GM18870 (cell line): Measurements from ENCODE around the gene TBX1.

Source experiments
- ATAC-seq: cut with Tn5 transposase; IDR thresholded peaks from one replicate; pipeline ENCODE4 v1.9.1; 2021; ENCODE audit warnings: moderate library complexity; ENCODE audit not compliant: unreplicated experiment

Gene TBX1

GRCh38 chr22:19751497-19752245, 8.9 kb upstream of the TBX1 start:
- ATAC-seq = no peak

- no peak for ATAC-seq
Observed at GRCh38 chr22:19753090-19753842, 7.3 kb upstream of the TBX1 start.

GRCh38 chr22:19753996-19754700, 6.4 kb upstream of the TBX1 start:
- ATAC-seq = no peak

- ATAC-seq = no peak
Observed at GRCh38 chr22:19754701-19755144, 5.9 kb upstream of the TBX1 start.

- ATAC-seq = no peak
Observed at GRCh38 chr22:19755145-19755710, 5.3 kb upstream of the TBX1 start.

DNA sequence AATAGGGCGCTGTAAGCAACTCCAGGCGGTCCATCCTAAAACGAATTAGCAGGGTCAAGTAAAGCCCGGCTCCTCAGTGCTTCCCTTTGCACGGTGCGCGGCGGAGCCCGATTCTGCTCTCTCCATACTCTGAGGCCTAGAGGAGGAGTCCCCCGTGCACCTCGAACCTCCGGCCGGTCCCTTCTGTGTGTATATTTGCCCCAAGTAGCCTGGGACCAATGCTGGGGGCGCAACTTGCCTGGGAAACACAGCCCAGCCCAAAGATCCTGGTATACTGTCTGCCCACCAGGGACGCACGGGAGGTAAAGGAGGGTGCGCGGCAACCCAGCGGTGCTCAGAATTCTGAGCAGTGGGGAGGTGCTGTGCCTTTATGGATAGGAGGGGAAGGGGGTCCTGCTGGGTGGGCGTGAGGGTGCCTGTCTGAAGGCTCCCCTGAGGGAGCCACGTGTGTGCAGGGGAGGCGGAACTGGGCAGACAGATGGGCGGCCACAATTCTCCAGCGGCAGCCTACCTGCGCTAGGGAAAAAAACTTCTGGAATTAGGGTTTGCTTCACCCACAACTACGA, 4.8 kb upstream of the TBX1 start:
- no peak for ATAC-seq

- no peak for ATAC-seq
Observed at GRCh38 chr22:19756288-19757128, 4.1 kb upstream of the TBX1 start.

DNA sequence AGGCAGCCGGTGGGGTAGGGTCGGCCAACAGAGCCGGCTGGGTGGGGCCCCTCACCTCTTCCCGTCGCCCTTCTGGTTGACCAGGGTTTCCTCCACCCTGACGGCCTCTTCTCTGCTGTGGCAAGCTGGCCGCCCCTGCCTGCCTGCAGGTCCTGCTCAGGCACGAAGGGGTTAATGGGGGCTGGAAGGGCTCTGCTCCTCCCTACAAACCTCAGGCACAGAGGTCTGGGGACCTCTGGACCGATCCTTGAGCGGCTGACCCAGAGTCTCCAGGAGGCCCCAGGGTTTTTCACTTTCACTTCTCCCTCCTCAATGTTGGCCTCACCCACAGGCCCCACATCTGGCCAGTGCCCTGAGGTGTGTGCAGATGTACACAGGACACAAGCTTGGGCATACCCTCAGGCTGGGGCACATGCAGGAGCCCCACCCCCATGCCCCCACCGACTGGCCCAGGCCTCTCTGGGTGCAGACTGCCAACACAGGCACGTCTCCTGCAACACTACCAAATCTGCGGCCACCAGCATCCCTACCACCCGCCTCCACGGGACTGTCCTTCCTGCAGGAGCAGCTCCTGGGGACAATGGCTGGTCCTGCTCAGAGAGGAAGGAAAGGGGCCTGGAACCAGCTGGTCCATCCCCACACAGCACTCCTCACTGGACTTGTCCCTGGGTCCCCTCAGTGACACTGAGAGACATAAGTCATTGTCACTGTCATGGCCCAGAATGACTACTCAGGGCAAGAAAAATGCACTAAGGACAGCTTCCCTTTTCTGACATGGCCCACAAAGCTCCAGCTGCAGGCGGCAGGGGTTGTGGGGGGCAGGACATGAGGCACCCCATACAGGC, 3.2 kb upstream of the TBX1 start:
- ATAC-seq = no peak

GRCh38 chr22:19757985-19758895, 2.3 kb upstream of the TBX1 start:
- ATAC-seq = no peak

DNA sequence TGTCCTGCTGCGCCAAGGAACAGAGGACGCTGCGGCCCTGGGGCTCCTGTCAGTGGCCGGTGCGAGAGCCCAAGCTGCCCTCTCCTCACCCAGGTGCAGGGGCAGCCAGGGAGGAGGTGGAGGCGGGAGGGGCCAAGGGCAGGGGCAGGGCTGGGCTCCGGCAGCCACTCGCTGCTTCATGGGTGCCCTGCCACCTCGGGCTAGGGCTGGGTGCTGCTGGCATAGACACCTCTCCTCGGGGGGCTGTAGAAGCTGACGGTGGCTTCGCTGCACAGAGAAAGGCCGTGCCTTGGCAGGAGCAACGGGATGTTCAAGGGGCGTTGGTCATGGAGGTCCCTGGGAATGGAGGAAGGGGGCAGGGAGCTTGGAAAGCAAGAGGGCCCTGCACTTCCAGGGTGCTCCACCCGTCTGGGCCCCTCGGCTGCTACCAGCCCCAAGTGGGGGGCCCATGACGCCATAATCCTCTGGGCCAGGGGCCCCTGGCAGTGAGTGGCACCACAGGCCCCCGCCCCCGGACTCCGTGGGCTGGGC, 1.6 kb upstream of the TBX1 start:
- no peak for ATAC-seq

- ATAC-seq = no peak
Observed at GRCh38 chr22:19759427-19760057, 1.0 kb upstream of the TBX1 start.

- ATAC-seq = no peak
Observed at GRCh38 chr22:19760951-19761724, 560 bp downstream of the TBX1 start.

DNA sequence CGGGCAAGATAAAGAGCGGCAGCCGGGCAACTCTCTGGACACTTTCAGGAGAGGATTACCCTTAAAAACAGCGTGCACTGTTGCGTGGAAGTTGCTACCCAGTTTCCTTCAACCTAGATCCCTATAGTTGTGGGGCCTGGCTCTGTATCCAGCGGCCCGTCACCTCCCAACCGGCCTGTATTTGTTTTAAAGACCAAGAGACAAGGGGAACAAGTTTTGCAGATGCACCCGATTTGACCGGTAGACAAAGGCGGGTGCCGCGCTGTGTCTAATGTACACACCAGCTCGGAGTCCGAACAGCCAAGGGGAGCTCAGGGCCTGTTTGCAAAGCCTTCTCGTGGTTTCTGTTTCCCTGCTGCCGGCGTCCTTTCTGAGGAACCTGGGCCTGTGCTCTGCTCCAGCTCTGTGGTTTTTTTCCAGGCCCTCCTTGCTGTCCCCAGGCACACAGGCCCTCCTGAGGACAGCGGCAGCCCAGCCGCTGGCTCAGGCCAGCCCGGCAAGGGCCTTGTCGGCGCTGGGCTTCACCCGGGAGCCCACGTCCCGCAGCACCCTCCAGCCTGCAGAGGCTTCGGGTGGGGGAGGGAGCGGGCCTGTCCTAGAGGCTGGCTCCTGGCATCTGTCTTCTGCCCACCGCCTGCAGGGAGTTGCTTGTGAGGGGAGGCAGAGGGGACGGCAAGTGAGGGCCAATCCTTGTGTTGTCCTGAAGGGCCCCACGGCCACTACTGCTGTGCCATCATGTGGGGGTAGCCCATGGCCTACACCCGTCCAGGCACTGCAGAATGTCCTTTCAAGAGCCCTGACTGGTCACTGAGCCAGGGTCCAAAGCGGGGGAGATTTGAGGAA, 1.4 kb downstream of the TBX1 start:
- no peak for ATAC-seq

- ATAC-seq = no peak
Observed at GRCh38 chr22:19762568-19763457, 2.2 kb downstream of the TBX1 start.
